ENCODE measurements around the gene SCPEP1. TPM values are rescaled to one million over a fixed set of nuclear protein-coding genes. Genes with fewer than 3 reads are reported as not detected.
"Not testable (repeated sequence)": the region's sequence is repeated elsewhere in the genome, so short reads cannot be mapped to it uniquely, and the experiment has no call there.

The SCPEP1 gene
- total RNA-seq, 6 experiments from 2014 or later, result 9.2 to 35.4 (median 24.8) TPM

- no peak for DNase-seq
Observed at GRCh38 chr17:56979091-56979480, 1.2 kb downstream of the SCPEP1 start.

GRCh38 chr17:56980526-56980925 lies 2.6 kb downstream of the SCPEP1 start:
- 94% methylated on average over 10 of the region's 12 CpGs for WGBS (ENCODE audit: insufficient coverage, low coverage, low lambda C conversion rate, missing lambda C conversion rate)
- DNase-seq; H3K4me1 ChIP-seq; ATAC-seq; intact Hi-C loops (cut with DNase I); H3K27ac ChIP-seq; H3K4me3 ChIP-seq; H3K36me3 ChIP-seq; H3K27me3 ChIP-seq; H3K9me3 ChIP-seq: not testable (repeated sequence)

More at GRCh38 chr17:56979091-56979480, 1.2 kb downstream of the SCPEP1 start:
- TF ChIP-seq CTCF (IDR thresholded peaks at IDR 0.05) (no peak), POLR2A (IDR thresholded peaks at IDR 0.05) (no peak)
- H3K4me3 ChIP-seq, result peak overlapping the region in 1 of 3 donors; percentile 41
- 56% methylated on average over 3 of the region's 3 CpGs for WGBS (ENCODE audit: insufficient coverage, low coverage, low lambda C conversion rate, missing lambda C conversion rate)
- ATAC-seq, result no peak
- no peaks in the 10 kb centered on the region for H3K27me3 ChIP-seq
- H3K36me3 ChIP-seq, result no peaks in the 10 kb centered on the region
- H3K27ac ChIP-seq, result peak overlapping the region in 1 of 3 donors; percentile 38
- peaks cover 0 to 9% (median 4%) of the 10 kb centered on the region in 4 donors for H3K4me1 ChIP-seq
- H3K9me3 ChIP-seq, result no peaks in the 10 kb centered on the region
- intact Hi-C loops (cut with DNase I), result no loop called here

GRCh38 chr17:56982312-56982711 lies 4.4 kb downstream of the SCPEP1 start:
- no peak for ATAC-seq
- no peaks in the 10 kb centered on the region for H3K36me3 ChIP-seq

GRCh38 chr17:56983366-56983765 lies 5.4 kb downstream of the SCPEP1 start:
- TF ChIP-seq CTCF (IDR thresholded peaks at IDR 0.05) (no peak), POLR2A (IDR thresholded peaks at IDR 0.05) (no peak)
- WGBS (ENCODE audit: insufficient coverage, low coverage, low lambda C conversion rate, missing lambda C conversion rate), result 45% methylated on average over 3 of the region's 3 CpGs
- H3K4me1 ChIP-seq, result peaks cover 0 to 14% (median 2%) of the 10 kb centered on the region in 4 donors
- no peak overlapping the region for H3K27ac ChIP-seq
- no peak overlapping the region for H3K4me3 ChIP-seq
- H3K27me3 ChIP-seq, result no peaks in the 10 kb centered on the region
- DNase-seq, result no peak
- no peaks in the 10 kb centered on the region for H3K9me3 ChIP-seq
- intact Hi-C loops (cut with DNase I), result no loop called here
- no peak for ATAC-seq
- H3K36me3 ChIP-seq, result no peaks in the 10 kb centered on the region

More at GRCh38 chr17:56982312-56982711, 4.4 kb downstream of the SCPEP1 start:
- no peaks in the 10 kb centered on the region for H3K9me3 ChIP-seq
- TF ChIP-seq POLR2A (IDR thresholded peaks at IDR 0.05) (no peak), CTCF (IDR thresholded peaks at IDR 0.05) (no peak)
- H3K27me3 ChIP-seq, result no peaks in the 10 kb centered on the region
- H3K27ac ChIP-seq, result no peak overlapping the region
- peaks cover 0 to 9% (median 4%) of the 10 kb centered on the region in 4 donors for H3K4me1 ChIP-seq
- DNase-seq, result no peak
- intact Hi-C loops (cut with DNase I), result no loop called here
- 89% methylated on average over 5 of the region's 8 CpGs for WGBS (ENCODE audit: insufficient coverage, low coverage, low lambda C conversion rate, missing lambda C conversion rate)
- no peak overlapping the region for H3K4me3 ChIP-seq

- Histone ChIP-seq H3K27ac (no peak overlapping the region), H3K36me3 (no peaks in the 10 kb centered on the region), H3K9me3 (no peaks in the 10 kb centered on the region), H3K27me3 (no peaks in the 10 kb centered on the region), H3K4me1 (peaks cover 0 to 6% (median 0%) of the 10 kb centered on the region in 4 donors), H3K4me3 (no peak overlapping the region)
- DNase-seq (no peak), ATAC-seq (peak; percentile 28 to 60 (median 58))
- TF ChIP-seq POLR2A (IDR thresholded peaks at IDR 0.05), result no peak
- no peak for TF ChIP-seq CTCF (IDR thresholded peaks at IDR 0.05)
- intact Hi-C loops (cut with DNase I), result no loop called here
- 69% methylated on average over 8 of the region's 14 CpGs for WGBS (ENCODE audit: insufficient coverage, low coverage, low lambda C conversion rate, missing lambda C conversion rate)
Observed at GRCh38 chr17:56985371-56986162, 7.6 kb downstream of the SCPEP1 start.

All from right lobe of liver (tissue), 6 donors.